IPS-18c (cell line): ENCODE results near the gene EFHD1.
"Not testable (repeated sequence)": the region's sequence is repeated elsewhere in the genome, so short reads cannot be mapped to it uniquely, and the experiment has no call there.

ENCODE experiments used
- H3K4me3 ChIP-seq: 2 replicates; pipeline ENCODE4 v1.7.0; 2013; ENCODE audit warnings: low read depth, mild to moderate bottlenecking, low read length, moderate library complexity; ENCODE audit not compliant: insufficient read depth
- H3K9me3 ChIP-seq: one replicate; pipeline ENCODE4 v1.6.1; 2013; ENCODE audit warnings: mild to moderate bottlenecking, low read length, moderate library complexity; ENCODE audit not compliant: control insufficient read depth, insufficient read depth

EFHD1 gene

DNA sequence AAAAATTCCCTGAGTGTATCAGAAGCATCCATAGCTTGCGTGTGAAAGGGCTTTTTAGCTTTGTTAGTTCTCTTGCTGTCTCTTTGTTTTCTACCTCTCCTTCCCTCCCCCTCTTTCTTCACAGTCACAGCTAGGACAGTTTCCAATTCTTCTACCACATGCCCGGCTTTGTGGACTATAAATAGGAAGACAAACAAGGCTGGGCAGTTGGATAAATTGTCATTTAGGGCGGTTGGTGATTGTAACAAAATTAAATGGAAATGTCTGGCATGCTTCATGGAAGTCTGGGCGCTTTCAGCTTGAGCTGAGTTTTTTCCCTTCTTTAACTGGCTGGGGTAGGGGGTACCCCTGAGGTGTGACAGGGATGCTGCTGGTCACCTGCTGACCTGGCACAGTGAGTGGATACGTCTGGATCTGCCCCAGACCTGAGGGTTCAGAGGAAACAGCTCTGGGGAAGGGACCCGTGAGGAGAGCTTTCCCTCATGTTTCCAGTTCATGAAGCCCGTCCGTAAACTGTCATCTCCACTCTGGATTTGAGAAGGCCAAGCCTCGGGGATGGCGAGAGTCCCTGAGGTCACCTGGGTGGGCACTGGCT is 34.7 kb downstream of the EFHD1 start:
- Histone ChIP-seq H3K4me3 (no peak overlapping the region), H3K9me3 (no peaks in the 10 kb centered on the region)

DNA sequence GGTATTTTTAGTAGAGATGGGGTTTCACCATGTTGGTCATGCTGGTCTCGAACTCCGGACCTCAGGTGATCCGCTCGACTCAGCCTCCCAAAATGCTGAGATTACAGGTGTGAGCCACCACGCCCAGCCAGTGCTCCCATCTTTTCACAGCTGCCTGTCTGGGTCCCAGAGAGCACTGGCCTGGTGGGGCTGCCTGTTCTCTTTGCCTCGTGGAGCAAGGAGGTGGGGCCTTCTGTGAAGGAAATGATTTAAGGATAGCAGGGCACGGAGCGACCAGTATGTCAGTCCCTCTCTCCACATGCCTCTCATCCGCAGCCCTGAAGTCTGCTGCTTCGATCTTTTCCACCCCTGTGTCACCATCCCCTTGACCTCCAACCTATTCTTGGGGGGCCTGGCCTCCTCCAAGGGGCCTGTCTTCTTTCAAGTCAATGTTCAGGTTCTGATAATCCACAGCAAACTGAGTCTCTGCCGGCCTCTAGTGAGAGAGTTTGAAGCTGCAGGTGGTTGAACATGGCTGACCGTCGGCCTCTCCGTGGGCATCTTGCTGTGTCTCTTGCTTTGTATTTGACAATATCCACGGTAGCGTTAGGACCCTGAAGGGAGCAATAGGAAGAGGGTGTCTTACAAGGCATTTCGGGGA is 35.5 kb downstream of the EFHD1 start:
- Histone ChIP-seq H3K9me3 (no peaks in the 10 kb centered on the region), H3K4me3 (no peak overlapping the region)

- no peak overlapping the region for H3K4me3 ChIP-seq
- no peaks in the 10 kb centered on the region for H3K9me3 ChIP-seq
Observed at GRCh38 chr2:232672588-232672987, 39.2 kb downstream of the EFHD1 start.

- Histone ChIP-seq H3K4me3 (no peak overlapping the region), H3K9me3 (no peaks in the 10 kb centered on the region)
Observed at GRCh38 chr2:232674491-232674890, 41.1 kb downstream of the EFHD1 start.

DNA sequence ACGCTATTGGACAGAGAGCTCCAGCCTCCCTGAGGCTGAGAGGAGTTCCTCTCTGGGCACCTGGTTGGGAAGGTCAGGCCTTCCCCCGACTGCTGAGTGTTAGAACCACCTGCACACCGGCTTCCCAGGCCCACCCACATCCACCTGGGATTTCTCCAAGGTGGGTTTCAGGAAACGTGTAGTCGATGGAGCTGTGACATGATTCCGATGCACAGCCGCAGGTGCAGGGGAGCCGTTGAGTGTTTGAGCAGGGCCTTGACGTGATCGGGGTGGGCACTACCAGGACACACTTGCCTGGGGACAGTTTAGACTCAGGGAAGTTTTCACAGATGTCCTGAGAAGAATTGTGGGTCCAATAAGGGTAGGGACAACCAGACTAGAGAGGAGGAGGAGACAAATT is 42.0 kb downstream of the EFHD1 start:
- Histone ChIP-seq H3K9me3 (no peaks in the 10 kb centered on the region), H3K4me3 (no peak overlapping the region)

DNA sequence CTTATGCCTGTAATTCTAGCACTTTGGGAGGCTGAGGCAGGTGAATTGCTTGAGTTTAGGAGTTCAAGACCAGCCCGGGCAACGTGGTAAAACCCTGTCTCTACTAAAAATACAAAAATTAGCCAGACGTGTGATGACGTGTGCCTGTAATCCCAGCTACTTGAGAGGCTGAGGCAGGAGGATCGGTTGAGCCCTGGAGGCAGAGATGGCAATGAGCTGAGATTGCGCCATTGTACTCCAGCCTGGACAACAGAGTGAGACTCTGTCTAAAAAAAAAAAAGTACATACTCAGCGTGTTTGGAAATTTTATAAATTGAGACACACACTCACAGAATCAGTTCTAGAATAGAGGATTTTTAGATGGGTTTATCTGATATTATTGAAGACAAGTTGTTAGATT is 46.6 kb downstream of the EFHD1 start:
- no peak overlapping the region for H3K4me3 ChIP-seq
- no peaks in the 10 kb centered on the region for H3K9me3 ChIP-seq

GRCh38 chr2:232681527-232681926 is 48.1 kb downstream of the EFHD1 start:
- no peak overlapping the region for H3K4me3 ChIP-seq
- H3K9me3 ChIP-seq, result no peaks in the 10 kb centered on the region

GRCh38 chr2:232683368-232683767 is 50.0 kb downstream of the EFHD1 start:
- H3K9me3 ChIP-seq, result no peaks in the 10 kb centered on the region

GRCh38 chr2:232685391-232685790 is 52.0 kb downstream of the EFHD1 start:
- not testable (repeated sequence) for H3K4me3 ChIP-seq, H3K9me3 ChIP-seq

More at GRCh38 chr2:232683368-232683767, 50.0 kb downstream of the EFHD1 start:
- H3K4me3 ChIP-seq, result no peak overlapping the region

- no peaks in the 10 kb centered on the region for H3K9me3 ChIP-seq
- no peak overlapping the region for H3K4me3 ChIP-seq
Observed at GRCh38 chr2:232687382-232688160, 54.2 kb downstream of the EFHD1 start.

GRCh38 chr2:232688201-232688600 is 54.8 kb downstream of the EFHD1 start:
- H3K4me3 ChIP-seq, result no peak overlapping the region
- H3K9me3 ChIP-seq, result no peaks in the 10 kb centered on the region

DNA sequence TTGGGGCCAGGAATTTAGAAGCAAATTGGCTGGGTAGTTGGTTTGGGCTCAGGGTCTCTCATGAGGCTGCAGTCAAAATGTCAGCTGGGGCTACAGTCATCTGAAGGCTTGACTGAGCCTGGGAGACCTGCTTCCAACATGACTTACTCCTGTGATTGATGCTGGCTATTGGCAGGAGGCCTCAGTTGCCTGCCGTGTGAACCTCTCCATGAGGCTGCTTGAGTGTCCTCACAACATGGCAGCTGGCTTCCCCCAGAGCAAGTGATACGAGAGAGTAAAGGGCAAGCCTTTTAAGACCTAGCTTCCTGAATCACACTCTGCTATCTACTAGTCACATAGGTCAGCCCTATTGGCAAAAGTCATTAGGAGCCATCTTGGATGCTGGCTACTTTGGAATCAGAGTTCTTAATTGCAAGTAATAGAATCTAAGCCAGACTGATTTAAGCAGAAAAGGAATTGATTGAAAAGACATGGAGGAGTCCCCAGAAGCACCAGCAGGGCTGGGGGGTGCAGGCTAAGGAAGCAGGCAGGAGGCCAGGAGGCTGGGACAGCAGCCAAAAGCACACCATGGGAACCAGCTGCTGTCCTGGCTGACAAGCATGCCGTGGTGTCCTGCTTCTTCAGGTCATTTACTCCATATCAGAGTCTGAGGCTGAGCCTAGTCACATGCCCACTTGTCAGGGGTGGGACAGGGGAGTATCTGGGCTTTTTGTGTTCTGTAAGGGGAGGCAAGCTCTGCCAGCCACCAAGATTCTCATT is 55.9 kb downstream of the EFHD1 start:
- Histone ChIP-seq H3K9me3 (no peaks in the 10 kb centered on the region), H3K4me3 (no peak overlapping the region)

DNA sequence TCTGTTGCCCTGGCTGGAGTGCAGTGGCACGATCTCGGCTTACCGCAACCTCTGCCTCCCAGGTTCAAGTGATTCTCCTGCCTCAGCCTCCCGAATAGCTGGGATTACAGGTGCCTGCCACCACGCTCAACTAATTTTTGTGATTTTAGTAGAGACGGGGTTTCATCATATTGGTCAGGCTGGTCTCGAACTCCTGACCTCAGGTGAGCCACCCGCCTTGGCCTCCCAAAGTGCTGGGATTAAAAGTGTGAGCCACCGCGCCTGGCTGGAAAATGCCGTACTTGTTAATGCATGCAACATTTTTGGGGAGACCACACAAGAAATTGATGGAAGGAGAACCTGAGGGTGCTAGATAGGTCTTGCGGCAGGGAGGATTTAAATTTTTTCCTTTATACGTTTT is 57.7 kb downstream of the EFHD1 start:
- not testable (repeated sequence) for H3K4me3 ChIP-seq, H3K9me3 ChIP-seq

- Histone ChIP-seq H3K4me3 (no peak overlapping the region), H3K9me3 (no peaks in the 10 kb centered on the region)
Observed at GRCh38 chr2:232693344-232693743, 59.9 kb downstream of the EFHD1 start.

- peak overlapping the region; percentile 34; the same call in 1 of the 2 replicates for H3K4me3 ChIP-seq
- H3K9me3 ChIP-seq, result no peaks in the 10 kb centered on the region
Observed at GRCh38 chr2:232696609-232697058, 63.2 kb downstream of the EFHD1 start.

GRCh38 chr2:232697059-232697806 is 63.8 kb downstream of the EFHD1 start, which contains the start of gene GIGYF2:
Gene GIGYF2 (plus strand): TSS chr2:232697331. CDS start chr2:232735198, 37,867 bp downstream.
- Histone ChIP-seq H3K9me3 (no peaks in the 10 kb centered on the region), H3K4me3 (peak within 1 kb of the TSS; percentile 95)

GRCh38 chr2:232697807-232698110 is 64.4 kb downstream of the EFHD1 start:
- no peaks in the 10 kb centered on the region for H3K9me3 ChIP-seq
- H3K4me3 ChIP-seq, result peak overlapping the region; percentile 95
